ENCODE measurements around the gene ATCAY. TPM values are rescaled to one million over a fixed set of nuclear protein-coding genes. Genes with fewer than 3 reads are reported as not detected.

Gene ATCAY
- total RNA-seq, 3 donors from 2014 or later = 0.09 to 2.2 (median 0.22) TPM

DNA sequence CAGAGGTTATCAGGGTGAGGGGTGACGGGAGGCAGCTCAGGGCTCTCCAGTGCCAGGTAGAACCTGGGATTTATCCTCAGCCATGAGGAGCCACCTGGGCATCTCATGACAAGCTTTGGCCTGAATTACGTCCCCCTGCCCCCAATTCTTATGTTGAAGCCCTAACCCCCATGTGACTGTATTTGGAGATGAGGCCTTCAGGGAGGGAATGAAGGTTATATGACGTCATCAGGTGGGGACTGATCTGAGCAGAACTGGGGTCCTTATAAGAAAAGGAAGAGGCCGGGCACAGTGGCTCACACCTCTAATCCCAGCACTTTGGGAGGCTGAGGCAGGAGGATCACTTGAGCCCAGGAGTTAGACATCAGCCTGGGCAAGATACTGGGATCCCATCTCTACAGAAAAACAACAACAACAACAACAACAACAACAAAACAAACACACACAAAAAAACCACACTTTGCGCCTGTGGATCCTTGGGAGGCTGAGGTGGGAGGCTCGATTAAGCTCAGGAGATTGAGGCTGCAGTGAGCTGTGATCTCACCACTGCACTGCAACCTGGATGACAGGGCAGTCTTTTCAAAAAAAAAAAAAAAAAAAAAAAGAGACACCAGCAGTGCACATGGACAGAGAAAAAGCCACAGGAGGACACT, 30.0 kb upstream of the ATCAY start:
- no peak overlapping the region for H3K4me3 ChIP-seq
- ATAC-seq (no peak), DNase-seq (no peak)
- intact Hi-C loops (cut with DNase I, micrococcal nuclease) = no loop called here
- peaks cover 12% of the 10 kb centered on the region for H3K9me3 ChIP-seq
- no peaks in the 10 kb centered on the region for H3K4me1 ChIP-seq (ENCODE audit: low read depth)
- no peak for TF ChIP-seq CTCF (IDR thresholded peaks at IDR 0.05)
- no peaks in the 10 kb centered on the region for H3K36me3 ChIP-seq (ENCODE audit: low read depth)

DNA sequence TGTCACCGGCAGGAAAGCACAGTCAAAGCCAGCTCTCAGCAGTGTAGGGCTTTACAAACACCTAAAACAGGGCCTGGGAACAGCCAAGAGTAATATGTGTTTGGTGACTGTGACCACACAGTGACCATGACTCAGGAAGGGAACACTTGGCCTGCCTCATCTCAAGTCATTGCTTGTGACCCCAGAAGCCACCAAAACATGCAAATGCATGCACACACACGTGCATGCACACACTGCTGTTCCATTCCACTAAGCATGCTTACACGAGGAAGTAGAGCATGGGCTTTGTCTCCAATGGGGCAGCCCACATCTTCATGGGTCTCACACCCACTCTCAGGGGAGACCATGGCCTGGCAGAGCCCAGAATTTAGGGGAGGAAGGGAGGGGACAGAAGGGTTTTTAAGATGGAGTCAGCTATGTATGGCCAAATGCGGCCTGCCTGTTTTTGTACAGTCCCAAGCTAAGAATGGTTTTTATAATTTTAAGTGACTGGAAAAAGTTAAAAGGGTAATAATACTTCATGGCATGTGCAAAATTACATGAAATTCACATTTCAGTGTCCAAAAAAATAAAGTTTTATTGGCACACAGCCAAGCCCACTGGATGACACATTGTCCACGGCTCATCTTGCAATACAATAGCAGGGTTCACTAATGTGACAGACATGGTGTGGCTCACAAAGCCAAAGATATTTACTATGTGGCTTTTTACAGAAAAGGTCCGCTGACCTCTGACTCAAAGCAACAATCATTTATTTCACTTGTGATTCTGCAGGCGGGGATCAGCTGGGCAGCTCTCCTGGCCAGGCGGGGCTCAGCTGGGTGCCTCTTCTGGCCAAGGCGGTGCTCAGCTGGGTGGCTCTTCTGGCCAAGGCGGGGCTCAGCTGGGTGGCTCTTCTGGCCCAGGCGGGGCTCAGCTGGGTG, 29.0 kb upstream of the ATCAY start:
- H3K4me1 ChIP-seq (ENCODE audit: low read depth) = no peaks in the 10 kb centered on the region
- H3K9me3 ChIP-seq = peaks cover 12% of the 10 kb centered on the region
- no peak for TF ChIP-seq CTCF (IDR thresholded peaks at IDR 0.05)
- no peak for DNase-seq
- intact Hi-C loops (cut with DNase I, micrococcal nuclease) = no loop called here
- H3K4me3 ChIP-seq = no peak overlapping the region
- no peak for ATAC-seq
- no peaks in the 10 kb centered on the region for H3K36me3 ChIP-seq (ENCODE audit: low read depth)

GRCh38 chr19:3852177-3852511, 28.3 kb upstream of the ATCAY start:
- ATAC-seq (no peak), DNase-seq (no peak)
- no peak for TF ChIP-seq CTCF (IDR thresholded peaks at IDR 0.05)
- Histone ChIP-seq H3K9me3 (peaks cover 12% of the 10 kb centered on the region), H3K4me3 (no peak overlapping the region), H3K4me1 (ENCODE audit: low read depth) (no peaks in the 10 kb centered on the region), H3K36me3 (ENCODE audit: low read depth) (no peaks in the 10 kb centered on the region)
- intact Hi-C loops (cut with DNase I, micrococcal nuclease) = no loop called here

DNA sequence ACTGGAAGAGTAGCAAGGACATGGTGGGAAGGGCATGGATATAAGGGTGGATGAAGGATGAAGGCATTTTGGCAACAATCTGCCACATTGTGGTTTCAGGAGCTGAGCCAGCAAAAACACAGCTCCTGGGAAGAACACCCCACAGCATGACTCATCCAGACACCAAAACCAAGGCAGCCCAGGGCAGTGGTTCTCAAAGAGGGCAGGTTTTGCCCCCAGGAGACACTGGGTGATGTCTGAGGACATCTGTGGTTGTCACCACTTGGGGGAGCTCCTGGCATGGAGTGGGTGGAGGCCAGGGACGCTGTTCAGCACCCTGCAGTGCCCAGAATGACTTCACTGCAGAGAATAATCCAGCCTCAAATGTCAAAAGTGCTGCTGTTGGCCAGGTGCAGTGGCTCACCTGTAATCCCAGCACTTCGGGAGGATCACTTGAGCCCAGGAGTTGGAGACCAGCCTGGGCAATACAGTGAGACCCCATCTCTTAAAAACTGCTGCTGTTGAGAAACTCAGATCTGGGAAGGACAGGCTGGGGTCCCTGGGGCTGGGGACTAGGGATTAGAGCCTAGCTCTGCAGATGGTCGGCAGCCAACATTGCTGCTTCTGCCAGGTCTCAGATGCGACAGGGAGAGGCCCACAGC, 27.8 kb upstream of the ATCAY start:
- no peak overlapping the region for H3K4me3 ChIP-seq
- intact Hi-C loops (cut with DNase I, micrococcal nuclease) = no loop called here
- H3K9me3 ChIP-seq = peaks cover 12% of the 10 kb centered on the region
- TF ChIP-seq CTCF (IDR thresholded peaks at IDR 0.05) = no peak
- H3K4me1 ChIP-seq (ENCODE audit: low read depth) = no peaks in the 10 kb centered on the region
- ATAC-seq (peak; percentile 44), DNase-seq (peak in 2 of 3 donors; percentile 62 to 68)
- H3K36me3 ChIP-seq (ENCODE audit: low read depth) = no peaks in the 10 kb centered on the region

DNA sequence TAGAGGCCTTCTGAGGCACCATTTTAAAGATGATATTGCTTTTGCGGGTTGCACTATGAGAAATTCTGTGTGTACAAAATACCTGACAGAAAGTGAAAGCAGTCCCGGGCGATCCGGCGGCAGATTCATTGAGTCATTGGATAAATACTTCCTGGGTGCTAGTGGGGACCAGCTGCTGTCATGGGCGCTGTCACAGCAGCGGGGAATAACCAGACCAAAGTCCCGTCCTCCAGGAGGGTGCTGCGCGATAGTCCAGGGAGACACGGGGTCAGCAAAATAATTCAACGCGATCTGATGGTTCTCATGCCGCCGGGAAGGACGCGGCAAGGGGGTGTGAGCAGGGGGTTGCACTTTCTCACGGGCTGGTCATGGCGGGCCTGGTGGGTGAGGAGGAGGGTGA, 25.2 kb upstream of the ATCAY start:
- no peak for TF ChIP-seq CTCF (IDR thresholded peaks at IDR 0.05)
- Histone ChIP-seq H3K4me1 (ENCODE audit: low read depth) (no peaks in the 10 kb centered on the region), H3K4me3 (no peak overlapping the region), H3K36me3 (ENCODE audit: low read depth) (no peaks in the 10 kb centered on the region), H3K9me3 (peaks cover 12% of the 10 kb centered on the region)
- peak; percentile 93 for ATAC-seq
- peak; percentile 52 to 61 (median 53) for DNase-seq
- intact Hi-C loops (cut with DNase I, micrococcal nuclease) = no loop called here

Measured in mucosa of descending colon (tissue), 3 donors.